HCT116 (cell line): ENCODE data around the gene CNTNAP2. TPM values are rescaled to one million over a fixed set of nuclear protein-coding genes. Genes with fewer than 3 reads are reported as not detected.

ENCODE experiments used
- ATAC-seq: fragments of 200-7000 bp; cut with Tn5 transposase; 2 replicates; pipeline ENCODE4 v1.9.1; 2020; ENCODE audit warnings: mild to moderate bottlenecking, moderate library complexity
- BruUV-seq: library from RNA; stranded (reverse); fragments of 400-500 nt; replicated peaks from 2 replicates; lab custom pipeline; 2021; lab: Mats Ljungman, UMichigan
- CTCF ChIA-PET: fragments of 300-600 bp; sonication (Branson Sonifier 250); formaldehyde crosslinking; loops from one replicate; lab custom pipeline; 2021; ENCODE audit warnings: antibody characterized with exemption; lab: Charles Lee
- POLR2A ChIA-PET: fragments of 300-600, 350-600 bp; sonication (Branson Sonifier 250); formaldehyde crosslinking; loops from one replicate; lab custom pipeline; 2021; ENCODE audit warnings: antibody characterized with exemption; lab: Charles Lee
- RAD21 ChIA-PET, 2 experiments: fragments of 300-600 bp; sonication (Branson Sonifier 250); formaldehyde crosslinking; loops; one replicate each; lab custom pipeline; 2023; ENCODE audit warnings: low total read pairs in 2 of 2; ENCODE audit not compliant: uncharacterized antibody in 2 of 2, unreplicated experiment in 2 of 2, low non-redundant PET in 1 of 2; lab: Charles Lee
- DNase-seq: peaks from one replicate; pipeline ENCODE4 v3.0.0-alpha.2; 2010; ENCODE audit warnings: low read depth, low spot score
- H2AFZ ChIP-seq: fragments of 200-600 bp; shearing (Covaris generic), sonication (generic); 2 replicates; pipeline ENCODE4 v1.6.1; 2017; ENCODE audit warnings: low read depth, mixed run types, mixed read lengths, antibody characterized with exemption, low read length; ENCODE audit not compliant: poor library complexity, severe bottlenecking
- H3K27ac ChIP-seq: 2 replicates; pipeline ENCODE4 v1.5.1; 2012; ENCODE audit warnings: low read depth, low read length
- H3K27me3 ChIP-seq: fragments of 200-600 bp; sonication (generic); 2 replicates; pipeline ENCODE4 v1.6.1; 2016; ENCODE audit warnings: mixed run types, low read length, mixed read lengths; ENCODE audit not compliant: insufficient read depth
- H3K36me3 ChIP-seq, 2 experiments: fragments of 200-500 bp in 1 of 2; fragments of 200-600 bp in 1 of 2; sonication (Bioruptor generic) in 1 of 2; sonication (generic) in 1 of 2; 2 replicates each; pipeline versions ENCODE4 v1.5.1 to v1.6.1; 2014 to 2016; ENCODE audit warnings: low read length in 2 of 2, inconsistent platforms in 1 of 2, mixed read lengths in 1 of 2, mixed run types in 1 of 2; ENCODE audit not compliant: insufficient read depth in 2 of 2, control insufficient read depth in 1 of 2
- H3K4me1 ChIP-seq, 2 experiments: fragments of 200-600 bp in 1 of 2; sonication (generic) in 1 of 2; 2 replicates each; pipeline versions ENCODE4 v1.5.1 to v1.6.1; 2012 to 2017; ENCODE audit warnings: low read length in 2 of 2, inconsistent platforms in 1 of 2, mild to moderate bottlenecking in 1 of 2, mixed read lengths in 1 of 2, mixed run types in 1 of 2, moderate library complexity in 1 of 2; ENCODE audit not compliant: insufficient read depth in 2 of 2, control insufficient read depth in 1 of 2
- H3K4me2 ChIP-seq: fragments of 200-600 bp; sonication (generic); 2 replicates; pipeline ENCODE4 v1.6.1; 2017; ENCODE audit warnings: mixed run types, low read length, mixed read lengths
- H3K4me3 ChIP-seq, 2 experiments: fragments of 200-600 bp in 1 of 2; sonication (generic) in 1 of 2; replicated peaks in 1 of 2; 2 replicates each; pipeline ENCODE4 v1.5.1; 2011 to 2016; ENCODE audit warnings: low read length in 2 of 2, control low read depth in 1 of 2, low read depth in 1 of 2, mild to moderate bottlenecking in 1 of 2, mixed read lengths in 1 of 2, mixed run types in 1 of 2
- H3K79me2 ChIP-seq: fragments of 200-600 bp; sonication (generic); 2 replicates; pipeline ENCODE4 v1.6.1; 2017; ENCODE audit warnings: mild to moderate bottlenecking, mixed run types, low read length, moderate library complexity, mixed read lengths; ENCODE audit not compliant: insufficient read depth
- H3K9ac ChIP-seq: fragments of 200-600 bp; sonication (generic); 2 replicates; pipeline ENCODE4 v1.6.1; 2016; ENCODE audit warnings: low read length, mixed read lengths
- H3K9me2 ChIP-seq: fragments of 200-600 bp; sonication (generic), shearing (Covaris generic); 2 replicates; pipeline ENCODE4 v1.6.1; 2017; ENCODE audit warnings: mixed run types, mild to moderate bottlenecking, moderate library complexity; ENCODE audit not compliant: insufficient read depth
- H3K9me3 ChIP-seq, 2 experiments: fragments of 200-500 bp in 1 of 2; fragments of 200-600 bp in 1 of 2; sonication (Bioruptor generic) in 1 of 2; sonication (generic) in 1 of 2; 2 replicates each; pipeline ENCODE4 v1.6.1; 2014 to 2017; ENCODE audit warnings: low read length in 2 of 2, mixed read lengths in 2 of 2, inconsistent platforms in 1 of 2, low read depth in 1 of 2, mild to moderate bottlenecking in 1 of 2, mixed run types in 1 of 2, moderate library complexity in 1 of 2; ENCODE audit not compliant: control insufficient read depth in 1 of 2, insufficient read depth in 1 of 2
- H4K20me1 ChIP-seq: fragments of 200-600 bp; sonication (generic), shearing (Covaris generic); 2 replicates; pipeline ENCODE4 v1.6.1; 2017; ENCODE audit warnings: mixed run types, mild to moderate bottlenecking, moderate library complexity; ENCODE audit not compliant: insufficient read depth
- CEBPB ChIP-seq: IDR thresholded peaks from 2 replicates; pipeline ENCODE4 v1.6.1; 2012; ENCODE audit warnings: low read depth
- EGR1 ChIP-seq: IDR thresholded peaks from 2 replicates; pipeline ENCODE4 v1.6.1; 2012; ENCODE audit warnings: low read depth
- ELF1 ChIP-seq: IDR thresholded peaks from 2 replicates; pipeline ENCODE4 v1.6.1; 2012; ENCODE audit warnings: low read depth, borderline replicate concordance
- EZH2 ChIP-seq: fragments of 200-600 bp; sonication (generic); IDR thresholded peaks from 2 replicates; pipeline ENCODE4 v1.6.1; 2017; ENCODE audit warnings: antibody characterized with exemption, mixed run types
- EZH2phosphoT487 ChIP-seq: fragments of 200-600 bp; IDR thresholded peaks from 2 replicates; pipeline ENCODE4 v1.6.1; 2018; ENCODE audit warnings: antibody characterized with exemption, borderline replicate concordance
- POLR2AphosphoS5 ChIP-seq: IDR thresholded peaks from 2 replicates; pipeline ENCODE4 v1.6.1; 2011; ENCODE audit warnings: mild to moderate bottlenecking, low read depth, low read length, moderate library complexity
- REST ChIP-seq: IDR thresholded peaks from 2 replicates; pipeline ENCODE4 v1.6.1; 2012; ENCODE audit warnings: low read depth
- SIN3A ChIP-seq: IDR thresholded peaks from 2 replicates; pipeline ENCODE4 v1.6.1; 2012; ENCODE audit warnings: low read depth
- SRF ChIP-seq: IDR thresholded peaks from 2 replicates; pipeline ENCODE4 v1.6.1; 2012; ENCODE audit warnings: low read depth
- TCF7L2 ChIP-seq: IDR thresholded peaks from 2 replicates; pipeline ENCODE4 v1.7.0; 2011; ENCODE audit warnings: borderline replicate concordance, inconsistent platforms; ENCODE audit not compliant: insufficient read depth, insufficient read length; ENCODE audit errors: extremely low read depth
- intact Hi-C: fragments of 100-400 bp; cut with micrococcal nuclease; formaldehyde crosslinking; loops from 2 replicates; pipeline ENCODE4 v1.10.0; 2022
- total RNA-seq: library from RNA; stranded (reverse); gene quantifications from one replicate; pipeline ENCODE4 v1.2.1, GENCODE V29; 2021; ENCODE audit not compliant: unreplicated experiment

The CNTNAP2 gene
- total RNA-seq, 1 experiment from 2014 or later = 0.37 TPM

GRCh38 chr7:148056406-148056805 is 1939.8 kb downstream of the CNTNAP2 start (continued):
- TF ChIP-seq REST = no peak
- no peak for TF ChIP-seq EZH2phosphoT487
- no peak for TF ChIP-seq SIN3A
- no peak for TF ChIP-seq TCF7L2
- TF ChIP-seq CEBPB = no peak
- TF ChIP-seq EGR1 = no peak
- no peak for TF ChIP-seq POLR2AphosphoS5
- TF ChIP-seq SRF = no peak
- TF ChIP-seq ELF1 = no peak
- no peak for TF ChIP-seq EZH2

DNA sequence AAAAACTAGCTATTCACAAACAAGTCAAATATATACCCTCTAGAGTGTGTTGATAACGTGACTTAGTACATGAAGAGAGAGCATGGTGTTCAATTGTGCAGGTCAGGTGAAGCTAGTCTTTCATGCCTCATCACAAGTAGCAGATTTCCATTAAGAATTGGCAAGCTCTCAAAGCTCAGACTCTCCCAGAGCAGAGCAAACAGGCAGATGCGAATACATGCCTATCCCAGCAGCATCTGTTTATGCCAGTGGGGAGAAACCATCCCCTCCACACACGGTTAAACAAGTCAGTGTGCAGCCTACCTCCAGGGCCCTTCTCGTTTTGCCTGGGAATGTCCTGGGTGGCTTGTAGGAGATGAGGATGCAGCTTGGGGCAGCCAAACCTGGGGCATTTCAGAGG is 1941.5 kb downstream of the CNTNAP2 start:
- no peak overlapping the region for H3K4me2 ChIP-seq
- no peak overlapping the region for H3K9ac ChIP-seq
- no peak for TF ChIP-seq POLR2AphosphoS5
- H3K36me3 ChIP-seq = no peaks in the 10 kb centered on the region
- H3K27me3 ChIP-seq = no peaks in the 10 kb centered on the region
- no peaks in the 10 kb centered on the region for H3K9me3 ChIP-seq
- intact Hi-C loops = no loop called here
- DNase-seq = no peak
- H3K4me3 ChIP-seq = no peak overlapping the region
- no peaks in the 10 kb centered on the region for H4K20me1 ChIP-seq
- RAD21 ChIA-PET = no interaction called here
- CTCF ChIA-PET = no interaction called here
- H3K9me2 ChIP-seq = no peaks in the 10 kb centered on the region
- POLR2A ChIA-PET = no interaction called here
- ATAC-seq = no peak
- no TSS peak for BruUV-seq
- no peaks in the 10 kb centered on the region for H3K79me2 ChIP-seq
- H3K4me1 ChIP-seq = no peaks in the 10 kb centered on the region
- H2AFZ ChIP-seq = no peak overlapping the region
- H3K27ac ChIP-seq = no peak overlapping the region
